ENCODE results near the gene GPR85.

The GPR85 gene

DNA sequence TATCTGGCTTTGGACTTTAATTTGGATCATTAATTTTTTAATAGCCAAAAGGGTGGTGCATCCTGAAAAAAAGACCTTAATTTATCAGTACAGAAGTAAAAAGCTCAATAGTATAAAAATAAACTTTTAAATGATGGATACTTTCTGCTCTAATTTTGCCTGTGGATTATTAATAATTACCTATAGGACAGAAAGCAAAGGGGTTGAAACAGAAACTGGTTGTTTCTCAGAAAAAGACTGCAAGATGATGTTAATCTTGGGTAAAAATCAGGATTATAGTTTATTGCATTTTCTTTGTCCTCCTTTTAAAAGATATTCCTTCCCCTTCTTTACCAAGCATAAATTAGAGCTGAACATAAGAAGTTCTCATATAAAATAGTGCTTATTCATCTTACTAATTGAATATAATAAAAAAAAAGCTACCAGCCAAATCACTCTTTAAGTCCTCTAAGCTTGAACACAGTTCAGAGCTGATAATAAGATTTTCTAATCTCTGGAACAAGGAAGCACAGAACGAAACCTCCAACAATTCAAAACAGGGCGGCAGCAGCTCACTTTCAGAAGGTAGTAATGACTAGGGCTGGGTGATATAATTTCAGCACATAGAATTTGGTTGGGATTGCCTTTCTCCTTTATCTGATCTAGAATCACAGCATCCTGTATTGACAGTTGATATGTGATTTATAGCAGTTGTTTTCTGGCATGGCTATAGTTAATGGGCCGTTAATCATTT lies 8.1 kb upstream of the GPR85 start:
- no peak for DNase-seq (ENCODE audit: low read depth)
- TF ChIP-seq, protein P1, sequence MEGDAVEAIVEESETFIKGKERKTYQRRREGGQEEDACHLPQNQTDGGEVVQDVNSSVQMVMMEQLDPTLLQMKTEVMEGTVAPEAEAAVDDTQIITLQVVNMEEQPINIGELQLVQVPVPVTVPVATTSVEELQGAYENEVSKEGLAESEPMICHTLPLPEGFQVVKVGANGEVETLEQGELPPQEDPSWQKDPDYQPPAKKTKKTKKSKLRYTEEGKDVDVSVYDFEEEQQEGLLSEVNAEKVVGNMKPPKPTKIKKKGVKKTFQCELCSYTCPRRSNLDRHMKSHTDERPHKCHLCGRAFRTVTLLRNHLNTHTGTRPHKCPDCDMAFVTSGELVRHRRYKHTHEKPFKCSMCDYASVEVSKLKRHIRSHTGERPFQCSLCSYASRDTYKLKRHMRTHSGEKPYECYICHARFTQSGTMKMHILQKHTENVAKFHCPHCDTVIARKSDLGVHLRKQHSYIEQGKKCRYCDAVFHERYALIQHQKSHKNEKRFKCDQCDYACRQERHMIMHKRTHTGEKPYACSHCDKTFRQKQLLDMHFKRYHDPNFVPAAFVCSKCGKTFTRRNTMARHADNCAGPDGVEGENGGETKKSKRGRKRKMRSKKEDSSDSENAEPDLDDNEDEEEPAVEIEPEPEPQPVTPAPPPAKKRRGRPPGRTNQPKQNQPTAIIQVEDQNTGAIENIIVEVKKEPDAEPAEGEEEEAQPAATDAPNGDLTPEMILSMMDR (conservative IDR thresholded peaks at IDR 0.05; ENCODE audit: low read length): no peak
- no peak overlapping the region for H3K4me3 ChIP-seq (ENCODE audit: low read length)

DNA sequence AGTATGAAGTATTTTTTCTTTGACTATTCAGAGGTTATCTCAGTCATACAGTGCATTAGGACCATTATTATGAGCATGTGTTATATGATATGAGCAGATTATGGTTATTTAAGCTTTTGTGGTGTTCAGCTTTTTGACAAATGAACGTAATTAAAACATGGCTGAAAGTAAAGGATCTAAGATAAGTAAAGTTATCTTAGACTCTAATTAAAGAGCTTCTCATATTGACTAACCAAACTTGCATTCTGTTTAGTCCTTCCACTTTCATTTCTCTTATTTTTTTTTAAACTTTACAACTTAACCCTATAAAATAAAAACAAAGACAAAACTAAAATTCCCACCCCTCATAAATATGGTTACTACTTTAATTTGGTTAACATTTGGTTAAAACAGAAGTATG lies 6.9 kb upstream of the GPR85 start:
- TF ChIP-seq, protein P1 (conservative IDR thresholded peaks at IDR 0.05; ENCODE audit: low read length): no peak
- no peak overlapping the region for H3K4me3 ChIP-seq (ENCODE audit: low read length)
- no peak for DNase-seq (ENCODE audit: low read depth)

DNA sequence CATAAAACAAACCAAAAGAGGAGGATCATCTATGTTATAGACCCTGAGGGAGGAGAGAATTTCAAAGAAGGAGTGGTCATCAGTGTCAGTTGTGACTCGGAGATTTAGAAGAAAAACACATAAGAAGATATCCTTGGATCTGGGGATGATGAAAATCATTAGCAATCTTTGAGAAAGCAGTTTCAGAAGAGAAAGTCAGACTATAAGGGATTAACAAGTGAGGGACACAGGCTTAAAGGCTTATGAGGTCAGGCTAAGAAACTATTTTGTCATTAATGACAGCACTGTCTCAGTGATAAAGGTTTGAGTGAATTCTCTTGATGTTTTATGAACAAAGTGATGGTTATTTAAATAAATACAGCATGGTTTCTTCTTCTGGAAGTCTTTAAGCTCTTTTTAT lies 6.1 kb upstream of the GPR85 start:
- TF ChIP-seq, protein P1 (conservative IDR thresholded peaks at IDR 0.05; ENCODE audit: low read length): no peak
- DNase-seq (ENCODE audit: low read depth): no peak
- no peak overlapping the region for H3K4me3 ChIP-seq (ENCODE audit: low read length)

DNA sequence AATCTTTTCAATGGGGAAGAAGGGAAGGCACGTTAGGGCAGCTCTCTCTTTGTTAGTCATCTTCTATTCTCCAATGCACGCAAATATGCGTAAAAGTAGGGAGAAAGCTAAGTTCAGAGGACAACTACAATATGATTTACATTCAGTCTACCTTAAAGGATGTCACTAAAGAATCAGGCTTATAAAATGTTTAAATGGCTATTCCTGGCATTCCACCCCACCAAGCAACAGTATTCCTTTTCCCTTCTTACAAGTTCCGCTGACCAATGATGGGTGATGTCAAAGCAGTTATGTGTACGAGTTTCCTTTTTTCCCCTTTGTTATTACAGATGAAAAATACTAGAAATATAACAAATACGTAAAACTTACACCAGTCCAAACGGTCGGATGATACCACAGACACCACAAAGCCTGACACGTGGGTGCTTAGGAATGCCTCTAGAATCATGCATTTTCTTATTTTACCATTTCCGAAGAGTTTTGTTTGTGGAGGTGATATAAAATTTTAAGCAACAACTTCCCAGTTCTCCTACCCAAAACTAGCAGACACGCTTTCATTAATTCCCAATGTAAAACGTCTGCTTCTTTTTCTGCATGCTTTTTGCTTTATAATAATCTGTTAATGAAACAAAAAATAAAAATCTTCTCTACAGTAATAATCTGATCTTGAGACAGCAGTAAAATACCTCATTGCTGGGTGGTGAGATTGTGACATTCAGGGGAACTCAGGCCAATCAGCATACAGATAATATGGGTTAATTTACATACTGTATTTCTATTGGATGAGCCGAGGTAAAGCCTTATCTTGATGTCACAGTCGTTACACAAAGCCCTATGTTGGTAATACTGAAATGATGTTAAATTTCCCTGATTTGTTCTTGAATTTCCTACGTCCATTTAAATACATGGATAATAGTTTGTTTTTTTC lies 708 bp upstream of the GPR85 start:
- TF ChIP-seq, protein P1 (conservative IDR thresholded peaks at IDR 0.05; ENCODE audit: low read length): no peak
- peak overlapping the region; percentile 76 for H3K4me3 ChIP-seq (ENCODE audit: low read length)
- peak; percentile 94 for DNase-seq (ENCODE audit: low read depth)

DNA sequence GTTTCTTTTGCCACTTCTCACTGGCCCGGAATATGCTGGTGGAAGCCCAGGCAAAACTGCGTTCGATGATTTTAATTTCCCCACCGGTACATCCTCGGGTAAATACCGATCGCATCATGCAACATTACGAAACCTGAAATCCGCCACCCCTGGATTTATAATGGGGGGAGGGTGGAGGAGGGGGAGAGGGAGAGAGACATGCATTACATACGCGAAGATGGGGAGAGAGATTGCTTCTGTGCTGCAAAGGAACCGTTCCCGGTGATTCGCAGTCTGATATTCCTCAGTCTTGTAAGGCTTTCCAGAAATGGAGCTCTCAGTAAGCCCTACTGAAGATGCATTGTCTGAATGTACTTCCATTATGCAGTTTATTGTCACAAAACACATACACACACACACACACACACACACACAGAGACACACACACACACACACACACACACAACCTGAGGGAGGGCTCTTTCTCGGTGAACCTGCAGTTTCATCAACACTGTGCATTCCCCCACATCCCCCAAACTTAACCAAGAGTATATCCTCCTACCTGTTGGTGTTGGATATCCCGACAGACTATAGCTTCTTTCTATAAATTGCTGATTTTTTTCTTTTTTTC lies 741 bp downstream of the GPR85 start:
- peak; percentile 34 for DNase-seq (ENCODE audit: low read depth)
- peak overlapping the region; percentile 76 for H3K4me3 ChIP-seq (ENCODE audit: low read length)
- TF ChIP-seq, protein P1 (conservative IDR thresholded peaks at IDR 0.05; ENCODE audit: low read length): no peak

DNA sequence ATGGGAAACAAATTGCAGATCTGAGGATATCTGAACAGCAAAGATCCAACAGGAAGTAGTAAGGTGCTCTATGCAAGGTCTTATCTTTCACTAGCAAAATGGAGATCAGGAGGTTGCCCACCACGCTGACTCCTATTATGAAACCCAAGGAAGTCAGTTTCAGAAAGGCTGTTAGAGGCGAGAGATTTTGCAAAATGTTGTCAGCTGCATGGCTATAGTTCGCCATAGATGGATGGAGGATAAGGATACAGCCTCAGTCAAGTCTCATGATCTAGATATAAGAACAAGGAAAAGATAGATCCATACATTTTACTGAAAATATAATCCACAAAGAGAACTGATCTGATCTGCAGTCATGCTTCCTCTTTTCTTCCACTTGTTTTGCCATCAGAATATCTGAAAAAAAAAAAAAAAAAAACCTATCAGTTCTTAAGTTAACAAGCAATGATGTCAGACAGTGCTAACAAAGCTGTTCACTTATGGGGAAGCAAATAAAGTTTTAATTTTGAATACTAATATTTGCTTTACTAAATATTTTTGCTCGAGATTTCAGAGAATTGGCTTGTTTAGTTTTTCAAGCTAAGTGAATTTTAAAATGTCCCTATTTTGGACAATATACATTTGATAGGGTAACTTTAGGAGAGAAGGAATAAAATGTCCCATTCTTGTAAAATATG lies 2.0 kb downstream of the GPR85 start:
- TF ChIP-seq, protein P1 (conservative IDR thresholded peaks at IDR 0.05; ENCODE audit: low read length): no peak

More for the DNA sequence above, 2.0 kb downstream of the GPR85 start:
- H3K4me3 ChIP-seq (ENCODE audit: low read length): no peak overlapping the region
- DNase-seq (ENCODE audit: low read depth): no peak

Measured in AG10803 (cell line).